ENCODE data around the gene ACAP2. TPM values are rescaled to one million over a fixed set of nuclear protein-coding genes. Genes with fewer than 3 reads are reported as not detected.
"Not testable (repeated sequence)": the region's sequence is repeated elsewhere in the genome, so short reads cannot be mapped to it uniquely, and the experiment has no call there.

The ACAP2 gene
- total RNA-seq, 1 donor from 2014 or later: 149 TPM

DNA sequence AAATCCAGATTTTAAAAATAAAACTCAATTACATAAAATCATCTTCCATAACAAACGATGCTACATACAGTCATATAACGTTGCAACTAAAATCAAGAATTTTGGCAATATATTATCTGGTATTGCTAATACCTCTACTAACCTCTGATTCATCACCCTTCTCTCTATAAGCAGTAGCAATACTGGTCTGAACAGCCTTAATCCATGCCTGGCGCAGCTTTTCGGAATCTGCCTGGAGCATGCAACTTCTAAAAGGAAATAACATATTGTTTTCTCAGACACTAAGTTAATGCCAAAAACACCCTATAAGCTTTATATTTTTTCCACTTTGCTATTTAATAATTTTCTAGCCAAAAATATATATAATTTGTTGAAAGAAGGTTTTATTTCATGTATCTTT is 136.5 kb downstream of the ACAP2 start:
- no peak for FAIRE-seq
- no peak for DNase-seq (ENCODE audit: low spot score in 2 of 2)

DNA sequence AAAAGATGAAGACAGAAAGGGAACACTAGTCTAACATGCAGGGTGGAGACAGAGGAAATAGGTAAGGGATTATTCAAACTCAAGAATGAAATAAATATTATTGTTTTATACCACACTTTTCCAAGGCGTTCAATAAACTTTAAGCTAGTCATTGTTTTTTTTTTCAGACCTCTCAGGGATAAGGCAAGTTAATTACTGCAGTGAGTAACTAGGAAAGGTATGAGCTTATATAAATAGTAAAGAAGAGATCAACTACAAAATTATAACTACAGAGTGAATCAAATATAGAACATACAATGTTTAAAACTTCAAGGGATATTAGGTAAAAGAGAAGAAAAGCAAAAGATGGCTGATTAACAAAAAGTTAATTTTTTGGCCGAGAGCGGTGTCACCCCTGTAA is 140.4 kb downstream of the ACAP2 start:
- DNase-seq (ENCODE audit: low spot score in 2 of 2) (no peak), FAIRE-seq (no peak)

DNA sequence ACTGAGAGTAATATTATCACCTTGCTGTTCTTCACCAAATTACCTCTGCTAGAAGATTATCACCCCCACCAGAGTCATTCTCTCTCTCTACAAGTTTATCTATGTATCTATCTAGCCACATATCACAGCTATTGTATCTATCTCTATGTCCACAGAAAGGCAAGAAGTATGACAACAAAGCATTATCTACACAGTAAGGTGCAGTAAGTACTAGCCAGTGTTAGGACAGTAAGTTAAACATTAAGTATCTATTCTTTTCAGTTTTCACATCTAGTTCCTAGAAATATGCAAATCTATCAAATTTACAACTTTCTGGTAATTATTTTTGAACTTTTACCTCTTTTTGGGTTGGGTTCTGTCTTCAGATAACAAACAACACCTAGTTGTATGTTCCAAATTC is 145.4 kb downstream of the ACAP2 start:
- FAIRE-seq: no peak

DNA sequence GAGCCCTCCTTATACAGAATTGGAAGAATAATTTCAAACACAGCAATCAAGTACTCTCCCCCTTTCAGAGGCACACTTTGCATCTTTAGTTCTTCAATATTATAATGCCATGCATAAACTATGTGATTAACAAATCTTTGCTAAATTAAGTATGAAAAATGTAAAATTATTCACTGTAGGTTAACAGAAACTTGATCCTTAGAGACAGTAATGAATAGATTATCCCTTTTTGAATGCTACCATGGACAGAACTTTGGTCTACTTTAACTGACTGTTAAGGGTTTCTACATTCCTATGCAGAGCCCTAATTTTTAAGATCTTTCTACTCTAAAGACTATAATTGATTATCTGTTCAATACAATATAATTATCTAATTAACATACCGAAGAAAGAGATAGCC is 146.2 kb downstream of the ACAP2 start:
- DNase-seq (ENCODE audit: low spot score in 2 of 2) (no peak), FAIRE-seq (no peak)

More for the DNA sequence above, 145.4 kb downstream of the ACAP2 start:
- no peak for DNase-seq (ENCODE audit: low spot score in 2 of 2)

DNA sequence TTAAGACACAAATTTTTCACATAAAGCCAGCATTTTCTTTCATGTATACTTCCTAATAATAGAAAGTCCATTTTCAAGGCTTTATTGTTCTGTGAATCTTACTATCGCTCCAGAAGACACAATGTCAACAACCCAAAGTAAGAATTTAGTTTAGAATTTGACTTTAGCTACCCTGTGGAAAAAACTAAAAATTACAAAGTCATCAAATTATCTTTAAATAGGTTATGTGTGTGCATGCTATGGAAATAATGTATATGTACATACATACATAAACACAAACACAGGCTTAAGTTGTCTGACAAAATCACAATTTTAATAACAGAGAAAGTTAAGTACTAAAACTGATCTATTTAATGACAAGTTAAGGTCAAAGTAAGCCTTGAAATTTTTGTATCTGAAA is 151.7 kb downstream of the ACAP2 start:
- DNase-seq (ENCODE audit: low spot score in 2 of 2) (no peak), FAIRE-seq (peak; percentile 48)

DNA sequence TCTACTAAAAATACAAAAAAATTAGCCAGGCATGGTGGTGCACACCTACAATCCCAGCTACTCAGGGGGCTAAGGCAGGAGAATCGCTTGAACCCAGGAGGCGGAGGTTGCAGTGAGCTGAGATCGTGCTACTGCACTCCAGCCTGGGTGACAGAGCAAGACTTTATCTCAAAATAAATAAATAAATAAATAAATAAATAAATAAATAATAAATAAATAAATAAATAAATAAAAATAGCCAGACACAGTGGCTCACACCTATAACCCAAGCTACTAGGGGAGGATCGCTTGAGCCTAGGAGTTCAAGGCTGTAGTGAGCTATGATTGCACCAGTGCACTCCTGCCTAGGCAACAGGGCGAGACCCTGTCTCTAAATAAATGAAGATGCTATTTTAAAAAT is 152.2 kb downstream of the ACAP2 start:
- DNase-seq (ENCODE audit: low spot score in 2 of 2); FAIRE-seq: not testable (repeated sequence)

DNA sequence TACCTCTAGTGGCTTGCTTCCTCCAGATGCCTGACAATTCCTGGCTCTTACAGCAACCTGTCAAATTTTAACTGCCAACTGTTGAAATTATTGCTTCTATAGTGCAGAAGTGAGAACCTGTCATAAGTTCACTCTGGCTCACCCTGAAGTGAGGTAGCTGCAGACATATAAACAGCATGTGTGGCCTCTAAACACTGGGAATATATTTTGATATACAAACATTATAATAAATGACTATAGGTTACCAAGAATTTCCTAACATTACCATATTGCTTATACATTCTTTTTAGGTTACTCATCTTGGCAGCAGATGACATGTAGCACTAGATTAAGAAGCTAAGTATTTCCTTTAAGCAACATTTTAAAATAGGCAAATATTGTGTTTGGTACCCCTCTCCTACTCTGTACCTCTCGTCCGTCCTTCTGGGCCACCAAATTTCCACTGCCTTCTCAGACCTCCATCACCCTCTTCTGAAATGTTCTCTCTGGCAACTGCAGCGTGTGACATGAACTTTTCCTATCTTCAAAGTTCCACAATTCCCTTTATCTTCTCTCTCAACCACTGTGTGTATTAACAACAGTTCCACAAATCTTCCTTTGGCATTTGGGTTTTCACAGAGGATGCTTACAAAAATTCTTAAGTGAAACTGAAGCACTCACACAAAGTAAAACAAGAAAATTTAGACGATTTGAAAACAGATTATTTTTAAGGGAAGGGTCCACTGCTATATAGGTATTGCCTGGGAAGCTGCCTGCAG is 156.5 kb downstream of the ACAP2 start:
- FAIRE-seq (no peak), DNase-seq (ENCODE audit: low spot score in 2 of 2) (no peak)

DNA sequence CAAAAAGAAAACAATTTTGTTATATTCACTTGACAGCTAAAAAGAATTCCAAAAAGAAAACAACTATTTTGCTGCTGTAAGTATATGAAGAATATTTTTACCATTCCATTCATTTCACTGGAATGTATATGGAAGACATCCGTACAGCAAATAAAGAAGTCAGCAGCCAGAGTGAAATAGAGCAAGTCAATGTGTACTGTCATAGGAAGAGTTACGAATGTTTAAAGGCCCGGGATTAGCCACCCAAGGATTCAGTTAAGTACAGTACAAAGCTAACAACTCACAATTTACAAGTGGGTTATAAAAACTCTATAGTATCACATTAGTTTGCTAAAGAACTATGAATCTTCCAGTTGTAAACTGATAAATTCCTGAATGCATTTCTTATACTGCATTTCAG is 157.4 kb downstream of the ACAP2 start:
- DNase-seq (ENCODE audit: low spot score in 2 of 2) (no peak), FAIRE-seq (no peak)

DNA sequence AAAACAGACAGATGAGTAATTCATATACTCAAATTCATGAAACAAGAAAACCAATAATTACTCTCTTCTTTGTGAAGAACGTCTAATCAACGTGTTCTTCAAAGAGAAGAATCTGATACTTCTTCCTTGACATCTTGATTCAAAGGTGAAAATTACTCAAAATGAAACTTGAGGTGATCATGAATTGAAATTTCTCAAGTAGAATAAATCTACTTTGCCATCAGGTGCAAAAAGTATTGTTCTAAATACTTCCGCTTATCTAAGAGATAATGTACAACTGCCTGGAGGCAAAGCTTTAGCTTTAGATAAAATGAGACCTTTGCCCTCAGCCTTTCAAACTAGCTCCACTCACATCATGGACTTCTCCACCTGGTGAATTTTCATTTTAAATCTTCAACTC is 158.0 kb downstream of the ACAP2 start:
- FAIRE-seq: no peak

DNA sequence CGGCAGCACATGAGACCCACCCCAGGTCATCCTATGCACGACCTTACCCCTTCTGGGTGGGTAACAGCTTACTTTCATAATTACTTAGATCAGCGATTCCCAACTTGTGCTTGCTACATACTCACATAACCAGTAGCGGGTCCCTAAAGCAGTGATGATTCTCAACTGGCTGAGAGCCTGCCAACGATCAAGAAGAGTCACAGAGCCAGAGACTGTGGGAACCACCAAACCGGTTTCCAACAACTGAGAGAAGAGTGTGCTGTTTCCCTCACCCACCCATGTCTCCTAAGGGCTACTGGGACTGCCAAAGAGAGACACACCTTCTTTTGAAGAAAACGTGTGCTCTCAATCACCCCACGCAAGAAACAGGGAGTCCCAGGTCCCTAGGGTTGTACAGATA is 159.9 kb downstream of the ACAP2 start:
- DNase-seq (ENCODE audit: low spot score in 2 of 2) (no peak), FAIRE-seq (no peak)

More for the DNA sequence above, 158.0 kb downstream of the ACAP2 start:
- no peak for DNase-seq (ENCODE audit: low spot score in 2 of 2)

DNA sequence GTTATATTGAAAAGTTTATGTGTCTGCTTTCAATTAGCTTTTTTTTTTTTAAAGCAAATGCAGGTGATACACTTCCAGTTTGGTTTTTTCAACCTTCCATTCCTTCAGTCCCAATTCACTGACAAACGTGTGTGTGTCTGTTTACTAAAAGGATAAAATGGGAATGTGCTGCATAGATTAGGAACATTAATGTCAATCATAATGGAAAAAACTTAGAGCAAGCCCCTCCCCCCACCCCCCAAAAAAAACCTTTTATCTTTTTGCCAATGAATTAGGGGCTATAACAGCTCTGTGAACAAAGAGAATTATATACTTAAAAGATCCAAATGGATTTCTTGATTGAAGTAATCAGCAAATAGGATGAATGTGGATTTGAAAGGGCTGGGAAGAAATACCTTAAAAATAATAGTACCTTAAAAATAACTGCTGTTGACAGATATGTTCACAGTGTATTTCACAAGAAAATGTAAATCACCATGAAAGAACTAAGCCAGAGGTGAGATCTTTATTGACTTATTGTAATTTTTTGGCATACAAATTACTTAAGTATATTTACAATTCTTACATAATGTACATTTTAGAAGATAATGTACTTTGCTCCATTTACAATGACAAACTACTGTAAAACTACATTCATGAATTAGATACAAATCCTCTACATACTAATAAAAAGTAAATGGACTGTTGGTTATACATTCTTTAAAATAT is 168.4 kb downstream of the ACAP2 start:
- no peak for DNase-seq (ENCODE audit: low spot score in 2 of 2)
- FAIRE-seq: no peak

DNA sequence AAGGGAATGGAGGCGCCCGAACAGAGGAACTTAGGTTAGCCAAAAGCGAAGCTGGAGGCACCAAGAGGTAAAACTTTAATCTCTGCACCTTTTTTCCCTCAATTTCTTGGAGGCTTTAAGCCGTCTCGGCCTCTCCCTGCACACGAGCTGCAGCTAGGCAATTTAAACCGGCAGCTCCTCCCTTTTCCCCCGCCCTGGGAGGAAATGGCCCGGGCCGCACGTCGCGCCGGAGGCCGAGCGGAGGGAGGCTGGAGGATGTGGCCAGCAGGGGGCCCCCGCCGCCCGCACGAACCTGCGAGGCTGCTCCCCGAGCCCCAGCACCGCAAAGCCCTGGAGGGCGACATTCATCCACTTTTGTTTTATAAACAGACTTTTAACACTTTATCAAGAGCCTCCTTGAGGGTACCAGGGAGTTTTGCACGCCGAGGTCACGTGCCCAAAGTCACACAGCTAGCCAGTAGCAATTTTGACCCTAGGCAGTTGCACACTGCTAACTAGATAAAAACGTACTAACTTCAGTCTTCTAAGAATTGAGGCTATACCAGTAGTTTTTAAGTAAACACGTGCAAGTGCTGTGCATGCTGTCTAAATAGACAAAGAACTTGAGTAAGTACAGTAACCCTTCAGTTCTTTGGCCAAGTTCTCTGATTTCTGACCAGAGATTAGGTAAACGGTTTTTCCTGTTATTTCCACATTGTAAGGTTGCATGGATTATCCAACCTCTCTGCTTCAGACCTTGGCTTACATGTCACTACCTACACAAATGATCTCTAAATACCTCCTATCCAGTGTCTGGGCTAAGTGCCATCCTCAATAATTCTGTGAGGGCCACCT is 171.2 kb downstream of the ACAP2 start:
- DNase-seq (ENCODE audit: low spot score in 2 of 2) (peak; percentile 82 to 85), FAIRE-seq (no peak)

DNA sequence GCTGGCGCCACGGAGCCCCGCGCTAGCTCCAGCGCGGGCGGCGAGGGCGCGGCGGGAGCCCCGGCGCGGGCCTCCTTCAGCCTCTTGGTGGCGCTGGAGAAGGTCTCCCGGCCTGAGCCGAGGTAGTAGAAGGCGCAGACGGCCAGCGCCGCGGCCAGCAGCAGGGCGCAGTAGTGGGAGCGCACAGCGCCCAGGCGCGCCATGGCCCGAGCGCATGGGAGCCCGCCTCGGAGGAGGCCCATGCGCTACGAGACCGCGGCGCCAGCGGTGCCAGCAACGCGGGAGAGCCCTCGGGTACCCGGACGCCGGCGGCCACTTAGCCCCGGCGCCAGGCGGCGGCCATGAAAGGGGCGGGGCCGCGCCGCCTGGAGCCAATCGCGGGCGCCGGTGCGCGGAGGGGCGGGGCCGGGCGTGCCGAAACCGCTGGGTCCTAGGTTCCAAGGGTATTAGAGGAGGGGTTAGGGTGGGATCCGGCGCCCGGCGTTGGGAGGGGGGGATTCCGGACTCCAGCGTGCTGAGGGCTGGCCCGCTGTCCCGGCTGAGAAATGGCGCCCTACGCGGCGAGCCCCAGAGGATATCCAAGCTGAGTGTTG is 171.9 kb downstream of the ACAP2 start, which contains the start of gene XXYLT1:
XXYLT1 (minus strand) TSS at position 343 of the 593 bp plus-strand sequence; CDS start at position 242, 101 bp downstream.
- FAIRE-seq (no peak), DNase-seq (ENCODE audit: low spot score in 2 of 2) (peak; percentile 86 to 92)

DNA sequence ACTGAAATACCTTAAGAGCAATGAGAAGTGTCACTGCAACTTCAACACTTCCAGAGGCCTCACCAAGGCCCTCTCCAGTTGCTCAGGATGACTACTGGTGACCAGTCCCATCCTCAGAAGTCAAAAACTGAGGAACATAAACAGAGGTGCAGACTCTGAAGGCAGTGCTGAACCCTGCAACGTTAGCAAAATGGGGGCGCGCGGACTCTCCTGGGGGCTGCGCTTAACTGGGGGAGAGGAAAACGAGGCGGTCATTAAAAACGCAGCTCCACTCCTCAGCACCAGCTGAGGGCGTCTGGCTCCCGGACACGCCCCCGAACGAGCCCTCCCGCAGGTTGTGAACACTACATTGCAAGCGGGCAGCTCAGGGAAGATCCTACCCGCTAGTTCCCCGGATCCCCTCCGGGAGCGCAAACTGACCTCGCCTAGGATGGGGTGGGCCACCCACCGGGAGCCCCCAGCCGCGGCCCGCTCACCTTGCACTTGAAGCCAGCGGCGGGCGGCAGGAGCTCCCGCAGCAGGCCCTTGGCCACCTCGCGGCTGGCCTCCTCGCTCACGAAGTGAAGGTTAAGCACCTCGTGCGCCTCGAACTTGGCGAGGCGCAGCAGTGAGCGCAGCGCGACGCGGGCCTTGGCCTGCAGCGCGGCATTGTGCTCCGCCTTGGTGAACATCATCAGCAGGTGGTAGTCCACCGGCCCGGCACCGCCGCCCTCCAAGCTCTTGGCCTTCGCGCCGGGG is 172.6 kb downstream of the ACAP2 start:
- FAIRE-seq (no peak), DNase-seq (ENCODE audit: low spot score in 2 of 2) (no peak)

DNA sequence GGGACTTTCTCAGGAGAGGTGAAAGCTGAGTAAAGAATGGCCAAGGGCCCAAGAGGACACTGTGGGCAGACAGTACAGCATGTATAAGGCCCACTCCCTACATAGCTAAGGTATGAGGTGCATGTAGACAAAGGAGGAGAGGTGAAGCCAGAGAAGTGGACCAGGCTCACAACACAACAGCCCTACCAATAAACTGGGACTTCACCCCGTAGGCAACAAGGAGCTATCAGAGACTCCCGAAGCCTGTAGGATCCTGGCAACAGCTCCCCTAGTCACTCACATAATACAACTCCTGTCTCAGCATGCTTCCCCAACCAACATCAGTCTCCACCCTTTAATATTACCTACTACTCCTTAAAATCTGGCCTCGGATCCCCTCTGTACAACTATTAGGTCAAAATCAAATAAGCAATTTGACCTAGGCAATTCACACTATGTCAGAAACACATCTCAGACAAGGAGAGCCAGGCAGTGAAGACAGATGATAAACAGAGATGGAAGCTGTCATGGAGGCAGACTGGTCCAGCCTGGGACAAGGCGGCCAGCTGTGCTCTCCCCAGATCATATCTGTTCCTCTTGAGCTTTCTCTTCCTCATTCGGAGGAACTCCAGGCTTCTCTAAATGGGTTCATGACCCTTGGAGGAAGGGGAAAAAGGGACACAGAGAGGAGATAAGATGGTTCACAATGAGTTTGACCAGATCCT is 173.3 kb downstream of the ACAP2 start:
- no peak for FAIRE-seq

DNA sequence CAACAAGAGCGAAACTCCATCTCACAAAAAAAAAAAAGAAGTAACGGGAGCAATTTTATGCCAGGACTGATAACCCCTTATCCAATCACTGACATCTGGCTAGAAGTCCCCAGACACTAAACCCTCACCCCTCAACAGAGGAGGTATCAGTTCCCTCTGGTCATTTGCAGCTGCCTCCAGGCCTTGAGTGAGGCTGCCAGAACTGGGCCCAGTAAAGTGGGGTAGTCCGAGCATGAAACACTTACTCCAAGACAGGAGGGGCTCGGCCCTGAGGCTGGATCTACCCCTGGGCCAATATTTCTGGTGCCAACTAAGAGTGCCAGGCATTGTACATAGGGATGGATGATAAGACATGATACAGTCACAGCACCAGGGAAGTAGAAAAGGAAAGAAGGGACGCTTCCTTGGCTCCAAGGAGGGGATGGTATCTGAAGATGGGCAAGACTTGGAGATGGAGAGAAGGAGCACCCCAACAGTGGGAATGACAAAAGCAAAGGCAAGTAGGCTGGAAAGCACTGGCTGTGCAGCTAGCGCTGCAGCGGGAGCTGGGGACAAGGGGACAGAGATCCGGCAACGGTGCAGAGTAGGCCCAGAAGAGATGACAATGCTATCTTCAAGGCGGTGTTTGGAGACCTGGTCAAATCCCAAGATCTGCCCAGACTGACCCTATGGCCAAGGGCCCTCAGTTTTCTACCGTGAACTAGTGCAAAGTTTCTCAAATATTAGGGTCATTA is 174.1 kb downstream of the ACAP2 start:
- DNase-seq (ENCODE audit: low spot score in 2 of 2): no peak

More for the DNA sequence above, 173.3 kb downstream of the ACAP2 start:
- no peak for DNase-seq (ENCODE audit: low spot score in 2 of 2)

DNA sequence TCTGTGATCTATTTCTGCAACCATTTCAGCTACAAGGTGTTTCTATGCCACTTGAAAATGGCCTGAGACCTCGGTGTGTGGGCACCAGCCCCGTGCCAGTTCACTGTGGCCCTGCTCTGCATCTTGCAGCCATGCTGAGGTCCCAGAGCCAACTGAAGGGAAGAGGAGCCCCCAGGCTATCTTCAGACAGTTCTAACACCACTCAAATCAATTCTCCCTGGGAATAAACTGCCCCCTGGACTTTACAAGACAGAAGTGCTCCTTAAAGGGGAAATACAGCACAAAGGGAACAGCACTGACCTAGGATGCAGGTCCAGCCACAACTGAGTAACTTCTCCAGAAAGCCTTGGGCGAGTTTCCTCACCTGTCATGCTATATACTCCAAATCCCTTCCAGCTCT is 175.7 kb downstream of the ACAP2 start:
- DNase-seq (ENCODE audit: low spot score in 2 of 2) (no peak), FAIRE-seq (no peak)

More for the DNA sequence above, 174.1 kb downstream of the ACAP2 start:
- FAIRE-seq: no peak

DNA sequence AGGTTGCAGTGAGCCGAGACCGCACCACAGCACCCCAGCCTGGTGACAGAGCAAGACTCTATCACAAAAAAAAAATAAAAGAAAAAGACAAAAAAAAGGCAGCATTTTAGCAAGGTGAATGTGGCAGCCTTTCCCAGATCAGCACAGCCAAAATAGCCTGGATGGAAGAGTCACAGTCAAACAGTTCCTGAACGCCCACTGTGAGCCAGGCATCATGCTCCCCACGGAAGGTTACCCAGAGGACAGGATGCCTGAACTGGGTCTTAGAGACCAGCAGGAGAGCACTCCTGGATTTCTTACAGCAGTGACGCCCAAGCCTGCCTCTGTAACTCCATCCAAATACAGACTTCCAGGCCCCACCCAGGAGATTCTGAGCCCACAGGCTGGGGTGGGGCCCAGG is 176.4 kb downstream of the ACAP2 start:
- DNase-seq (ENCODE audit: low spot score in 2 of 2): no peak
- FAIRE-seq: no peak
